AG09309 (cell line): ENCODE data around the gene ST6GALNAC1.
"Not testable (repeated sequence)": the region's sequence is repeated elsewhere in the genome, so short reads cannot be mapped to it uniquely, and the experiment has no call there.

Source experiments
- DNase-seq: peaks from one replicate; pipeline ENCODE4 v3.0.0-alpha.2; 2010; ENCODE audit warnings: low read depth
- H3K4me3 ChIP-seq: 2 replicates; pipeline ENCODE4 v1.5.1; 2011; ENCODE audit warnings: mild to moderate bottlenecking, low read depth, low read length, moderate library complexity; ENCODE audit not compliant: control insufficient read depth
- CTCF ChIP-seq: IDR thresholded peaks from 2 replicates; pipeline ENCODE4 v1.5.1; 2011; ENCODE audit warnings: mild to moderate bottlenecking, low read depth, low read length, inconsistent platforms; ENCODE audit not compliant: insufficient read depth, control insufficient read depth; ENCODE audit errors: missing control alignments

Gene ST6GALNAC1

GRCh38 chr17:76638263-76638662 is 5.3 kb downstream of the ST6GALNAC1 start:
- TF ChIP-seq CTCF: no peak
- no peak for DNase-seq
- H3K4me3 ChIP-seq: no peak overlapping the region

GRCh38 chr17:76636486-76637206 is 6.9 kb downstream of the ST6GALNAC1 start:
- not testable (repeated sequence) for H3K4me3 ChIP-seq, DNase-seq

- no peak for TF ChIP-seq CTCF
- DNase-seq: no peak
- no peak overlapping the region for H3K4me3 ChIP-seq
These were observed 7.7 kb downstream of the ST6GALNAC1 start for GRCh38 chr17:76635659-76636360.

GRCh38 chr17:76635039-76635438 is 8.5 kb downstream of the ST6GALNAC1 start:
- no peak overlapping the region for H3K4me3 ChIP-seq
- TF ChIP-seq CTCF: no peak
- DNase-seq: no peak

- H3K4me3 ChIP-seq: no peak overlapping the region
- no peak for DNase-seq
- TF ChIP-seq CTCF: no peak
These were observed 9.8 kb downstream of the ST6GALNAC1 start for GRCh38 chr17:76633628-76634328.

- no peak for DNase-seq
- H3K4me3 ChIP-seq: no peak overlapping the region
- TF ChIP-seq CTCF: no peak
These were observed 11.6 kb downstream of the ST6GALNAC1 start for GRCh38 chr17:76631821-76632565.
